Right ventricle myocardium inferior (tissue), 1 donor: ENCODE data around the gene ARRDC4. TPM values are rescaled to one million over a fixed set of nuclear protein-coding genes. Genes with fewer than 3 reads are reported as not detected.
A peak's percentile ranks its signal among the peaks of the same experiment; 100 is the strongest.

ENCODE experiments used
- ATAC-seq: fragments of 200-7000 bp; cut with Tn5 transposase; one replicate; pipeline ENCODE4 v1.9.1; 2020; ENCODE audit warnings: mild to moderate bottlenecking, moderate library complexity
- DNase-seq: peaks from one replicate; pipeline ENCODE4 v3.0.0; 2021; ENCODE audit errors: missing footprints
- intact Hi-C: fragments of 100-400 bp; cut with DNase I; formaldehyde crosslinking; loops from one replicate; pipeline ENCODE4 v1.11.0; 2022
- long read RNA-seq: library from polyadenylated mRNA; unstranded; transcript quantifications from one replicate; pipeline ENCODE4 v2.0.0, GENCODE V29; 2021
- total RNA-seq: library from RNA; stranded (reverse); fragmentation: NEBNext Ultra II Directional; extraction: Animal tissue kit (Norgen Biotek cat#: 25700); gene quantifications from one replicate; pipeline ENCODE4 v1.2.1, GENCODE V29; 2021
- donor health status: DM: no; HTN: yes; CAD: no; lungs with severe emphysema.

Gene ARRDC4
- total RNA-seq, result 15.9 TPM
- long read RNA-seq, full-length matches to known transcripts, result 14 of 18 reads
- long read RNA-seq, partial matches to known transcripts, result 4 of 18 reads
- long read RNA-seq, other reads (novel, unspliced or antisense), result 0 of 18 reads

DNA sequence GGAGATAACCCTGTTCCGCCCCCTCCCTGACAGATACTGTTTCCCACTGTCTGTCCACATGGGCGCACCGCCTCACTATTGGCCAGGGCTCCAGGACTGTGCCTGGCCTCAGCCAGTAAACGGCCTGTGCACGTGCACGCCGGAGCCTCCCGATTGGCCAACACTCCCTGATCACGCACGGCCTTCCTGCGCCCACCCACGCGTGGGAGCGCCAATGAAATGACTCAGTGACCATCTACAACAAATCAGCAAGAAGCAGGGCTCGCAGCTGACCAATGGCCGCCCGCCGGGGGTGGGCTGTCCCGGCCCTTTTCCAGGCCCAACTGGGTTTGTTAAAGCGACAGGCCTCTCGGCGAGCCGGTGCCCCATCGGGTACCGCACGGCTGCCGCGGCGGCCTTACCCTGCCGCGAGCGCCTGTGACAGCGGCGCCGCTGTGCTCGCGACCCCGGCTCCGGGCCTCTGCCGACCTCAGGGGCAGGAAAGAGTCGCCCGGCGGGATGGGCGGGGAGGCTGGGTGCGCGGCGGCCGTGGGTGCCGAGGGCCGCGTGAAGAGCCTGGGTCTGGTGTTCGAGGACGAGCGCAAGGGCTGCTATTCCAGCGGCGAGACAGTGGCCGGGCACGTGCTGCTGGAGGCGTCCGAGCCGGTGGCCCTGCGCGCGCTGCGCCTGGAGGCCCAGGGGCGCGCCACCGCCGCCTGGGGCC, at the start of gene ARRDC4:
TSS of gene ARRDC4 (plus strand) at position 340 of the 703 bp plus-strand sequence. CDS start at position 499, 159 bp downstream.
- peak; percentile 99 for ATAC-seq
- intact Hi-C loops, result loop anchor here (2.0 to 10.0 kb wide), 3 partner anchors 14 to 1626 kb away; partner anchors contain the start of gene NR2F2
- DNase-seq, result peak; percentile 100

GRCh38 chr15:97914711-97915110, 45.8 kb upstream of the ARRDC4 start:
- ATAC-seq (no peak), DNase-seq (no peak)
- intact Hi-C loops, result no loop called here

GRCh38 chr15:97915261-97915660, 45.2 kb upstream of the ARRDC4 start:
- intact Hi-C loops, result no loop called here
- ATAC-seq (no peak), DNase-seq (no peak)

- ATAC-seq (no peak), DNase-seq (no peak)
- intact Hi-C loops, result no loop called here
Observed at GRCh38 chr15:97921296-97921865, 39.1 kb upstream of the ARRDC4 start.

DNA sequence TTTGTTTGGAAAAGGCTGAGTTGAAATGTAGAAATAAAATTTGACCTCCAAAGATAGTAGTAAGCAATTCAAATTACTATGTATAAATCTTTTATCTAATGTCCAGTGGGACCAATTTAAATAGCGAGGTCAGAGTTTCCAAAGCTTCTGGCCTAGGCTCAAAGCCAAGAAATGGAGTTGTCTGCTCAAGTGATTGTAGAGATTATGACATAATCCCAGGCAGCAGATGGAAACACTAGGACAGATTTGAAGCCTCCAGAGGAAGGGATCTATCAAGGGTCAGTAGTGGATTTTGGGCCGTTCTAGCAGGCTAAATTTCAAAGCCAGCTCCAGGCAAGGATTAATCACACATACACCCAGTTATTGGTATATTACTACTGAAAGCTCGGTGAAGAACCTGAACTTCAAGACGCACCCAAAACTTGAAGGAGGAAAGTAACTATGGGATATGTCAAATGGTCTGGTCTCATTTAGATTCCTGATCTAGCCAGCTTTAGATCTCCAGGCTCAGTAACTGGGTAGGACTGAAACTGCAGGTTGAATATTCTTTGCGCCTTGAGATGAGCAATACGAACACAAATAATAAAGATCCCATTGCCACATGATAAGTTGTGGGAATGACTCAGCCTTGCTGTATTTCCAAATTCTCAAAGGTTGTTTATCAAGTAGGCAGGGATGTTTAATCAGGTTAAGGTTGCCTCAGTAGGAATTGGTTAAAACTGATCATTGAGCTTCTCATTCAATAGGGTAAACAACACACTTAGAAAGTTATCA, 30.9 kb upstream of the ARRDC4 start:
- intact Hi-C loops, result no loop called here
- no peak for ATAC-seq
- no peak for DNase-seq

GRCh38 chr15:97930230-97930629, 30.3 kb upstream of the ARRDC4 start:
- no peak for ATAC-seq
- DNase-seq, result no peak
- intact Hi-C loops, result no loop called here

DNA sequence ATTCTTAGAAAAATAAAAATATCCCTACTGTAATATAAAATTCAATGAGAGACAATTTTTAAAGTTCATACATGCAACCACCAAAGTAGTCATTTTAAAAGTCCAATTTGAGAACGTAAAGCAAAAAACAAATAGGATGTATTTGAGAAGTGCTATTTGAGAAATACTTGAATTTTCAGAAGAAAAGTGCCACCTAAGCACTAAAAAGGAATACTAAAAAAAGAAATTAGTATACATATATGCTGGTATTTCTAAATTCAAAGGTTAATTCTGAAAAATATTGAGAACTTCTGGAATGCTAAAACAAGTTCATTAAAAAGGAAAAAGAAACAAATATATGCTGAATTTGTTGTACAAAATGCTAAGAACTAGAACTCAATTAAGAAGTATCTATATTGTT, 29.2 kb upstream of the ARRDC4 start:
- intact Hi-C loops, result no loop called here
- DNase-seq (no peak), ATAC-seq (no peak)

- intact Hi-C loops, result no loop called here
- DNase-seq, result no peak
- ATAC-seq, result no peak
Observed at GRCh38 chr15:97933589-97933988, 26.9 kb upstream of the ARRDC4 start.

DNA sequence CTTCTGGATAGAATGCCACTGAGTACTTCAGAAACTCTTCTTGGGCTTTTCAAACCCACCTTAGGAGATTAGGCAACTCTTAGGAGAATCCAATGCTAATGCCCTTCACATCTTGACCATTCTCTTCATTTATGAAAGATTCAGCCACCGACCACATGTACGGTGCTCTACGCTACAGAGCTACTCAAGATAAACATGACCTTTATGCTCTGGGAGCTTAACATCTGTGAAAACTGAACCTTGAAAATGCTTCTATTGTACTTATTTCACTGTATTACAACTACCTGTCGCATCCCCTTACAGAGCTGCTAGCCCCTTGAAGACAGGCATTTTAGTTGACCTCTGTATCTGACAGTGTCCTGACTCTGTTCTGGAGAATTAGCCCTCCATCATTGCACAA, 19.5 kb upstream of the ARRDC4 start:
- no peak for DNase-seq
- ATAC-seq, result no peak
- intact Hi-C loops, result no loop called here

GRCh38 chr15:97941572-97941971, 18.9 kb upstream of the ARRDC4 start:
- intact Hi-C loops, result no loop called here
- ATAC-seq (no peak), DNase-seq (no peak)

DNA sequence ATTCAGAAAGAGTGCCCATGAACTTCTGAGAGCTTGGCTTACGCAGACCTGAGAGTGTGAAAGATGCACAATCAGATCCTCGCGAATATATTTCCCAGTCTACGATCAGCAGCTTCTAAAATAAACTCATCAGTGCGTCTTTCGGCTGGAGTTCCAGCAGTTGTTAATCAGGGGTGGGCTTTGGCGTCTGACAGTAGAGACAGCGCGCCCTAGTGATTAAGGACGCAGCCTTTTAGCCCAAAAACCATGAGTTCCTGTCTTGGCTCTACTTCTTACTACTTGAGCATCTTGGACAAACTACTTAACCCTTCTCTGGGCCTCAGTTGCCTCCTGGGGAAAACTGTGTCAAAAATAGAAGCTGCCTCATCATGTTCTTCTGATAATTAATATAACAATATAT, 15.8 kb upstream of the ARRDC4 start:
- intact Hi-C loops, result no loop called here
- no peak for DNase-seq

DNA sequence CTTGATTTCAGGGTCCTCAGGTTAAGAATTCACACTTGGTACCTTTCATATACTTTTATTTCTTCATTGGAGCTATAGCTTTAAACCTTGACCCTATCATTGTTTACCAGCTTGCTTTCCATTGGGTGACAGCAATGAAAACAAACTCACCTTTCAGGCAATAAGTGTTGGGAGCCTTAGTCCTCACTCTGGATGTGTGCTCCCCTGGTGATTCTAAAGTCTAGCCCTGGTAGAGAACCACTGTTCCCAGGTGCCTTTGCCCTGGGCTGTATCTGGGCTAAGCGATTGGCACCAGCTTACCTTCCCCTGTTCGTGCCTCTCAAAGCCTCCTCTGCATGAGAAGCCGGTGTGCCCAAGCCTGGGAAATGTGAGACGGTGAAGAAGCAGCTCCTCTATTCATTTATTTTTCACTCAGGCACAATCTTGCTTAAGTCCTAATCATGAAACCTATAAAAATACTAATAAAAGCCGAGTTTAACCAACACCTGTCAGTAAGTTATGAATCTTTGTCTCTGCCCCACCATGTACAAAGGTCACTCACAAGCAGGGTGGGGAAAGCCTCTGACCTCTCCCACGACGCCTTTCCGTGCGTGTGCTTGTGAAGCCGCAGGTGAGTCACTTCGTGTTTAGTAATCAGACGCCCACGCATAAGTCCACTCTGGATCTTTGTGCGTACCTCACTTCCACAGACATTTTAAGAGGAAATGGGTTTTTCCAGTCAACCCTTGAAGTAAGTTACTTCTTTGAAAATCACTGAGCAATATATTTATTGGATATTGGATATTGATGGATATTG, 12.8 kb upstream of the ARRDC4 start:
- DNase-seq (no peak), ATAC-seq (no peak)
- intact Hi-C loops, result no loop called here

More for the DNA sequence above, 15.8 kb upstream of the ARRDC4 start:
- no peak for ATAC-seq

- intact Hi-C loops, result no loop called here
- no peak for DNase-seq
- no peak for ATAC-seq
Observed at GRCh38 chr15:97953254-97953653, 7.2 kb upstream of the ARRDC4 start.

DNA sequence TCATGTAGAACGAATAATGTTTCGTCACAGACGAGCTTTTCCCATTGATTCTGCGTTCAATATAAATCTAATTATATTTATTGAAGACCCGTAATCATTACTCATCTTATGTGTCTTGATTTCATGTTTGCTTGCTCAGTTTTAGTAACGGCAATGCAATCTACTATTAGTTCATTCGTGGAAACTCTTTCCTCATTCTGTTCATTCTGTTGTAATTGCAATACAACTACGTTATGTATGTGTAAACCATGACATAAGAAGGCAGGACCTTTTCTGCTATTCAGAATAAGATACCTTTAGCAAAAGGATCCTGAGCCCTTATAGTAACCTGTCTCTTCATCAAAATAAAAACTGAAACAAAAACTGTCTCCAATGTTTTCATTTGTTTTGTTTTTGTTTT, 6.8 kb upstream of the ARRDC4 start:
- no peak for DNase-seq
- no peak for ATAC-seq
- intact Hi-C loops, result no loop called here

DNA sequence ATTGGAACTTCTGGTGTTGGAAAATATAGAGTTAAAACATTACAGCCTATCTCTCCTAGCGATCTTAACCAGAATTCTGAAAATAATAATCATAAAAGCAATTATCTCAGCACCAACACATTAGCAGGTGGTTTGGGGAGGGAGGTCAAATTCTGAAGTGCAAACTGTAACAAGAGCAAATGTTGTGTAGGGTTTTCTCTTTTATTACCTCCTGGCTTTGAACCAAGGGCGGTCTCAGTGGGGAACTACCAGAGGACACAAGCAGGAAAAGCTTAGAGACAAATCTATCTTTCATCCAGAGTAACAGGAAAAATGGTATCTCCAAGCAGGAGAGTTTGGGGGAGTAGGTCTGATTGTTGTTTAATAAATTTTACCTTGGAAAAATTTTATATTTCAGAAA, 5.5 kb upstream of the ARRDC4 start:
- intact Hi-C loops, result no loop called here
- no peak for ATAC-seq
- DNase-seq, result no peak

DNA sequence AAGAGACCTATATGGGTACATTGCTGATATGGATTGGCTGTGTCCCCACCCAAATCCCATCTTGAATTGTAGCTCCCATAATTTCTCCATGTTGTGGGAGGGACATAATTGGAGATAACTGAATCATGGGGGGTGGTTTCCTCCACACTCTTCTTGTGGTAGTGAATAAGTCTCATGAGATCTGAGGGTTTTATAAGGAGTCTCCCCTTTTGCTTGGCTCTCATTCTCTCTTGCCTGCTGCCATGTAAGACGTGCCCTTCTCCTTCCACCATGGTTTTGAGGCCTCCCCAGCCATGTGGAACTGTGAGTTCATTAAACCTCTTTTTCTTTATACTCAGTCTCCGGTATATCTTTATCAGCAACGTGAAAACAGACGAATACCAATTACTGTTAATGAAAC, 5.0 kb upstream of the ARRDC4 start:
- intact Hi-C loops, result no loop called here

GRCh38 chr15:97959724-97960363, 659 bp upstream of the ARRDC4 start:
- intact Hi-C loops, result loop anchor here (2.0 to 10.0 kb wide), 3 partner anchors 15 to 1625 kb away; partner anchors contain the start of gene NR2F2
- ATAC-seq (no peak), DNase-seq (no peak)

More for the DNA sequence above, 5.0 kb upstream of the ARRDC4 start:
- no peak for DNase-seq
- ATAC-seq, result no peak
